Hematopoietic multipotent progenitor cell treated with erythropoietin and hydrocortisone succinate and interleukin-3 and kit ligand, for 4 days (in vitro differentiated cells): ENCODE measurements around the gene MVK.
"Not testable (repeated sequence)": the region's sequence is repeated elsewhere in the genome, so short reads cannot be mapped to it uniquely, and the experiment has no call there.

Experiments
- DNase-seq: peaks from one replicate; pipeline ENCODE4 v3.0.0-alpha.2; 2015

MVK gene

GRCh38 chr12:109592905-109593272 is 19.3 kb downstream of the MVK start:
- DNase-seq, result no peak

GRCh38 chr12:109594556-109595317 is 21.1 kb downstream of the MVK start:
- no peak for DNase-seq

GRCh38 chr12:109595321-109595902 is 21.8 kb downstream of the MVK start:
- DNase-seq, result peak; percentile 54

GRCh38 chr12:109596418-109597244 is 23.0 kb downstream of the MVK start:
- no peak for DNase-seq

- no peak for DNase-seq
Observed at GRCh38 chr12:109597414-109597794, 23.8 kb downstream of the MVK start.

GRCh38 chr12:109597795-109598427 is 24.3 kb downstream of the MVK start:
- peak; percentile 83 for DNase-seq

GRCh38 chr12:109598428-109598854 is 24.8 kb downstream of the MVK start:
- no peak for DNase-seq

- DNase-seq, result no peak
Observed at GRCh38 chr12:109599087-109599486, 25.5 kb downstream of the MVK start.

GRCh38 chr12:109600481-109600880 is 26.9 kb downstream of the MVK start:
- DNase-seq, result no peak

- DNase-seq, result no peak
Observed at GRCh38 chr12:109600995-109601394, 27.4 kb downstream of the MVK start.

- DNase-seq, result no peak
Observed at GRCh38 chr12:109601557-109601956, 28.0 kb downstream of the MVK start.

- not testable (repeated sequence) for DNase-seq
Observed at GRCh38 chr12:109602132-109602531, 28.5 kb downstream of the MVK start.

GRCh38 chr12:109604132-109604585 is 30.6 kb downstream of the MVK start:
- DNase-seq, result no peak

GRCh38 chr12:109605016-109605415 is 31.4 kb downstream of the MVK start:
- no peak for DNase-seq

GRCh38 chr12:109605599-109606228 is 32.1 kb downstream of the MVK start:
- DNase-seq, result no peak

GRCh38 chr12:109606320-109607028 is 32.9 kb downstream of the MVK start:
- DNase-seq, result peak; percentile 38

- DNase-seq, result no peak
Observed at GRCh38 chr12:109607618-109608017, 34.0 kb downstream of the MVK start.

GRCh38 chr12:109608270-109608669 is 34.7 kb downstream of the MVK start:
- DNase-seq, result no peak

- no peak for DNase-seq
Observed at GRCh38 chr12:109608793-109609192, 35.2 kb downstream of the MVK start.

- DNase-seq, result no peak
Observed at GRCh38 chr12:109609342-109609741, 35.7 kb downstream of the MVK start.

- DNase-seq, result no peak
Observed at GRCh38 chr12:109610523-109610922, 36.9 kb downstream of the MVK start.

- DNase-seq, result no peak
Observed at GRCh38 chr12:109611223-109611622, 37.6 kb downstream of the MVK start.
